Lower leg skin (tissue), 4 donors: Measurements from ENCODE around the gene UBXN10. TPM values are rescaled to one million over a fixed set of nuclear protein-coding genes. Genes with fewer than 3 reads are reported as not detected.
A peak's percentile ranks its signal among the peaks of the same experiment; 100 is the strongest.

Experiments used
- DNase-seq, 2 donors: peaks; one replicate each; pipeline ENCODE4 v3.0.0-alpha.2; 2019; ENCODE audit warnings: low spot score in 2 of 2
- H3K4me3 ChIP-seq: fragments of 200-600 bp; sonication (generic); 2 replicates; pipeline ENCODE4 v1.5.1; 2017; ENCODE audit warnings: mild to moderate bottlenecking, low read depth; ENCODE audit not compliant: poor library complexity, severe bottlenecking
- POLR2A ChIP-seq, 2 donors: fragments of 450-650 bp; IDR thresholded peaks; one replicate each; pipeline ENCODE4 v1.6.1; 2016 to 2017; ENCODE audit warnings: antibody characterized with exemption in 2 of 2, mild to moderate bottlenecking in 1 of 2, moderate library complexity in 1 of 2
- WGBS, 2 donors: methylation state at CpG; one replicate each; pipeline ENCODE4 v1.1.5; 2018; 5-methylcytosine and 5-hydroxymethylcytosine counted together
- intact Hi-C: fragments of 100-400 bp; cut with DNase I; formaldehyde crosslinking; loops from one replicate; pipeline ENCODE4 v1.15.0; 2023; ENCODE audit warnings: low total_unique reads
- total RNA-seq, 4 donors: library from RNA; depleted of rRNA; stranded (reverse); fragments of >200 nt; gene quantifications; one replicate each; pipeline ENCODE4 v1.1.0, GENCODE V29; 2016
- TF ChIP-seq, protein P1 (sequence below), 3 donors: fragments of 450-650 bp; IDR thresholded peaks; one replicate each; pipeline ENCODE4 v1.5.1; 2016; ENCODE audit warnings: antibody characterized with exemption in 3 of 3, mild to moderate bottlenecking in 3 of 3, moderate library complexity in 2 of 3

Gene UBXN10
- total RNA-seq, 4 donors from 2014 or later, result 0.12 to 0.91 (median 0.81) TPM; not detected in 1

DNA sequence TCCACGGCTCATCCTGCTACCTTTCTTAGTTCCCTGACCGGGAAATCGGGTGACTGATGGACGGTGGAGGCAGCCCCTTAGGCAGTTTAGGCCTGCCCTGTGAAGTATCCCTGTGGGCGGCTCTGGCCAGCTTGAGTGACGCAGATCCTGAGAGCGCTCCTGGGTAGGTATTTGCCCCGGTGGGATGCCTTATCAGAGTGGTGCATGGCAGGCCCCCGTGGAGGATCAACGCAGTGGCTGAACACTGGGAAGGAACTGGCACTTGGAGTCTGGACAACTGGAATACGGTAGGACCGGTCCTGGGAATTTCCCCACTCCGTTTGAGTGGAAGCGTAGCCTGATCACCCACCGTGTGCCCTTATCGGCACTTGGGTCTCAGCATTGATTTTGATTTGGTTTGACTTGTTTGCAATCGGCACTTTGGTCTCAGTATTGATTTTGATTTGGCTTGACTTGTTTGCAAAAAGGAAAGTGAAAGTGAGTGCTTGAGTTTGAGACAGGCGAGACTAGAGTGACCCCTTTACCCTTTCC lies 31.5 kb upstream of the UBXN10 start:
- TF ChIP-seq, protein P1, sequence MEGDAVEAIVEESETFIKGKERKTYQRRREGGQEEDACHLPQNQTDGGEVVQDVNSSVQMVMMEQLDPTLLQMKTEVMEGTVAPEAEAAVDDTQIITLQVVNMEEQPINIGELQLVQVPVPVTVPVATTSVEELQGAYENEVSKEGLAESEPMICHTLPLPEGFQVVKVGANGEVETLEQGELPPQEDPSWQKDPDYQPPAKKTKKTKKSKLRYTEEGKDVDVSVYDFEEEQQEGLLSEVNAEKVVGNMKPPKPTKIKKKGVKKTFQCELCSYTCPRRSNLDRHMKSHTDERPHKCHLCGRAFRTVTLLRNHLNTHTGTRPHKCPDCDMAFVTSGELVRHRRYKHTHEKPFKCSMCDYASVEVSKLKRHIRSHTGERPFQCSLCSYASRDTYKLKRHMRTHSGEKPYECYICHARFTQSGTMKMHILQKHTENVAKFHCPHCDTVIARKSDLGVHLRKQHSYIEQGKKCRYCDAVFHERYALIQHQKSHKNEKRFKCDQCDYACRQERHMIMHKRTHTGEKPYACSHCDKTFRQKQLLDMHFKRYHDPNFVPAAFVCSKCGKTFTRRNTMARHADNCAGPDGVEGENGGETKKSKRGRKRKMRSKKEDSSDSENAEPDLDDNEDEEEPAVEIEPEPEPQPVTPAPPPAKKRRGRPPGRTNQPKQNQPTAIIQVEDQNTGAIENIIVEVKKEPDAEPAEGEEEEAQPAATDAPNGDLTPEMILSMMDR (IDR thresholded peaks at IDR 0.05), result no peak
- TF ChIP-seq POLR2A (IDR thresholded peaks at IDR 0.05), result no peak
- 81 to 85% methylated on average over 12 to 18 of the region's 18 CpGs for WGBS, 2 donors
- no peak overlapping the region for H3K4me3 ChIP-seq
- DNase-seq, result no peak
- intact Hi-C loops, result loop anchor here (5.0 kb wide), 2 partner anchors 52 to 237 kb away; no protein-coding TSS in a partner anchor

DNA sequence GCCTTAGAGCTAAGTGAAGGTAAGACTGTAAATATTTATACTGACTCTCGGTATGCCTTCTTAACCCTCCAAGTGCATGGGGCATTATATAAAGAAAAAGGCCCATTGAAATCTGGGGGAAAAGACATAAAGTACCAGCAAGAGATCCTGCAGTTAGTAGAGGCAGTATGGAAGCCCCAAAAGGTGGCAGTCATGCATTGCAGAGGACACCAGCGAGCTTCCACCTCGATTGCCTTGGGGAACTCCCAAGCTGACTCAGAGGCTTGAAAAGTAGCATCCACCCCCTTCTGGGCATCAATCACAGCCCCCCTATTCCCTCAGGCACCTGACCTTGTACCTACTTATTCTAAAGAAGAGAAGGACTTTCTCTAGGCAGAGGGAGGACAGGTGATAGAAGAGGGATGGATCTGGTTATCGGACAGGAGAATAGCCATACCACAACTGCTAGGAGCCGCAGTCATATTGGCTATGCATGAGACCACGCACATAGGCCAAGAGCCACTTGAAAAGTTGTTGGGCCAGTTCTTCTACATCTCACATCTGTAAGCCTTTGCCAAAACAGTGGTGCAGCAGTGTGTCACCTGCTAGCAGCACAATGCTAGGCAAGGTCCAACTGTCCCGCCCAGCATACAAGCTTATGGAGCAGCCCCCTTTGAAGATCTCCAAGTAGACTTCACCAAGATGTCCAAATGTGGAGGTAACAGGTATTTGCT lies 27.4 kb upstream of the UBXN10 start:
- WGBS, 2 donors, result 69 to 81% methylated on average over 7 of the region's 7 CpGs
- TF ChIP-seq POLR2A (IDR thresholded peaks at IDR 0.05), result no peak
- TF ChIP-seq, protein P1 (IDR thresholded peaks at IDR 0.05), result no peak
- intact Hi-C loops, result no loop called here
- H3K4me3 ChIP-seq, result no peak overlapping the region
- DNase-seq, result no peak

DNA sequence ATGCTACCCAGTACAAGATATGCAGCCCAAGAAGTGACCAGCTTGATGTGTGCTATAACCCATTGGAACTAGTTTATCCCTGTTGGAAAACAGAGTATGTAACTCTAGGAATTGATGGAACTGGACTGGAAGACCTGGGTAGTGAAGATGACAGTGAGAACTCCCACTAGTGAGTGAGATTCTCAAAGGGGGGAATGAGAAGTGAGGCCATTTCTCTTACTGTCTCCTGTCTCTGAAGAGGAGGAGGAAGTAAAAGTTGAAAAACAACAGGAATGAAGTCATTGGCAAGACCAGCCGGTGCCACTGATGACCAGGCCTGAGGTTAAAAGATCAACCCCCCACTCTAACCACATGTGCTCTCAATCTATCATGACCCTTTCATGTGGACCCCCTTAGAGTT lies 25.9 kb upstream of the UBXN10 start:
- WGBS, 2 donors, result 70 to 78% methylated on average over 1 of the region's 1 CpG
- intact Hi-C loops, result no loop called here
- no peak overlapping the region for H3K4me3 ChIP-seq
- DNase-seq, result no peak
- TF ChIP-seq, protein P1 (IDR thresholded peaks at IDR 0.05), result no peak
- TF ChIP-seq POLR2A (IDR thresholded peaks at IDR 0.05), result no peak

DNA sequence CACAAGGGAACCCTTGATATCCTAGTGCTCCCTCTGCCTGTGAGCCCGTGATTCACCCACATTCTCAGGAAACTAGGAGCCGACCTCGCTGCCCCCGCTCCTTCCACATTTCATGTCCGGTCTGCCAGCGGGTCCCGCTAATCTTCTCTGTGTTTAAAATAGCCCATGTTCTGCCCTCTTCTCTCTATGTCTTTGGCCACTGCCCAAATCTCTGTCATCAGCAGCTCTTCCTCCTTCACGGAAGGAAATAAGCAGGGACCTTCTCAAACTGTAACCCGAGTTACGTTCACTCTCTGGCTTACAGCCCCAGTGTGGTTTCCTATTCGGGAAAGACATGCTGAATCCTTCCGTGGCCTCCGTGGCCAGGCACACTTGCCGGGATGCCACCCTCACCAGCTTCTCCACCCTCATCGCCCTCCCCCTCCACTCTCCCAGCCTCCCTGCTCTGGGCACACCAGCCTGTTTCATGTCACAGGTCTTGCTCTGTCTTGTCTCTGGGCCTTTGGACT lies 21.1 kb upstream of the UBXN10 start:
- WGBS, 2 donors, result 63 to 73% methylated on average over 15 of the region's 15 CpGs
- H3K4me3 ChIP-seq, result no peak overlapping the region
- TF ChIP-seq POLR2A (IDR thresholded peaks at IDR 0.05), result no peak
- TF ChIP-seq, protein P1 (IDR thresholded peaks at IDR 0.05), result no peak
- DNase-seq, result peak in 1 of 2 donors; percentile 52
- intact Hi-C loops, result no loop called here

DNA sequence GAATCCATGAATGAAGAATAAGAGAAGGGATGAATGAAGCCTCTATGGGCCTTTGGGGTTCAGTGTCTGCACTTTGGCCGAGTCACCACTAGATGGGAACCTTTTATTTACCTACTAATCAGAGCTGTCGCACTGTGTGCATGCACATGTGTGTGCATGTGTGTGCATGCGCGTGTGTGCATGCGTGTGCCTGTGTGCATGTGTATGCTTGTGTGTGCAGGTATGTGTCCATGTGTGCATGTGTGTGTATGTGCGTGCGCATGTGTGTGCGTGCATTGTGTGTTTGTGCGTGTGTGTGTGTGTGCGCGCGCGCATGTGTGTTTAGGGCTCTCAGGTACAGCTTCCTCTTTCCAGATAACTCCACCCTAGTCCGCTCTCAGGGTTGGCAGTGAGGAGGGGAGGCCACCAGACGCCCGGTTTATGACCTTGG lies 20.4 kb upstream of the UBXN10 start:
- no peak for DNase-seq
- intact Hi-C loops, result no loop called here
- no peak overlapping the region for H3K4me3 ChIP-seq
- 77 to 83% methylated on average over 16 of the region's 16 CpGs for WGBS, 2 donors
- TF ChIP-seq, protein P1 (IDR thresholded peaks at IDR 0.05), result no peak
- TF ChIP-seq POLR2A (IDR thresholded peaks at IDR 0.05), result no peak
